H1 (cell line): Measurements from ENCODE around the gene SENP3. TPM values are rescaled to one million over a fixed set of nuclear protein-coding genes. Genes with fewer than 3 reads are reported as not detected.

Experiments used
- CTCF ChIA-PET: fragments of 300-600 bp; sonication (Branson Sonifier 250); formaldehyde crosslinking; loops from one replicate; lab custom pipeline; 2021; ENCODE audit not compliant: partially characterized antibody; lab: Charles Lee
- POLR2A ChIA-PET: fragments of 300-600 bp; sonication (Branson Sonifier 250); formaldehyde crosslinking; loops from one replicate; lab custom pipeline; 2021; ENCODE audit warnings: inconsistent platforms; ENCODE audit not compliant: partially characterized antibody; lab: Charles Lee
- DNase-seq, 2 experiments: peaks; one replicate each; pipeline versions ENCODE4 v3.0.0 to v3.0.0-alpha.2; 2010 to 2022; ENCODE audit warnings: low spot score in 2 of 2, low read depth in 1 of 2, mixed read lengths in 1 of 2
- FAIRE-seq: peaks from 2 replicates; lab custom pipeline; 2011; peaks lifted over from hg19 to GRCh38; lab: Jason Lieb, UNC
- H2AFZ ChIP-seq: 2 replicates; pipeline ENCODE4 v1.8.1; 2012; ENCODE audit warnings: low read length, inconsistent platforms
- H2AK5ac ChIP-seq: 2 replicates; pipeline ENCODE4 v1.6.1; 2013; ENCODE audit warnings: low read depth, low read length
- H2BK120ac ChIP-seq: replicated peaks from 2 replicates; pipeline ENCODE3; 2013; ENCODE audit warnings: low read depth, low read length, inconsistent platforms
- H2BK12ac ChIP-seq: 2 replicates; pipeline ENCODE4 v1.6.1; 2013; ENCODE audit warnings: low read depth, low read length
- H2BK15ac ChIP-seq: 2 replicates; pipeline ENCODE4 v1.6.1; 2013; ENCODE audit warnings: low read length
- H2BK20ac ChIP-seq: 2 replicates; pipeline ENCODE4 v1.6.1; 2013; ENCODE audit warnings: low read length
- H2BK5ac ChIP-seq: 2 replicates; pipeline ENCODE4 v1.6.1; 2013; ENCODE audit warnings: low read depth, low read length
- H3K14ac ChIP-seq: 2 replicates; pipeline ENCODE4 v1.6.1; 2013; ENCODE audit warnings: inconsistent platforms; ENCODE audit not compliant: insufficient read length
- H3K18ac ChIP-seq: 2 replicates; pipeline ENCODE4 v1.6.1; 2013; ENCODE audit warnings: low read length; ENCODE audit errors: extremely low read depth
- H3K23ac ChIP-seq: 2 replicates; pipeline ENCODE4 v1.6.1; 2013; ENCODE audit warnings: inconsistent platforms; ENCODE audit not compliant: insufficient read length
- H3K23me2 ChIP-seq: 2 replicates; pipeline ENCODE4 v1.6.1; 2013; ENCODE audit warnings: low read depth, low read length
- H3K27ac ChIP-seq: 2 replicates; pipeline ENCODE4 v1.6.1; 2011; ENCODE audit warnings: low read depth, low read length, inconsistent platforms
- H3K27me3 ChIP-seq, 4 experiments: replicated peaks in 1 of 4; 1 replicate in 1 of 4; 2 replicates in 3 of 4; pipeline versions ENCODE4 v1.6.1 to v1.8.1; 2011 to 2013; ENCODE audit warnings: low read length in 3 of 4, mild to moderate bottlenecking in 3 of 4, inconsistent platforms in 2 of 4, mixed read lengths in 2 of 4, moderate library complexity in 1 of 4; ENCODE audit not compliant: control insufficient read depth in 3 of 4, insufficient read depth in 3 of 4; ENCODE audit errors: extremely low read depth in 1 of 4
- H3K36me3 ChIP-seq, 4 experiments: 2 replicates each; pipeline versions ENCODE4 v1.6.1 to v1.8.1; 2011 to 2013; ENCODE audit warnings: mild to moderate bottlenecking in 4 of 4, low read length in 3 of 4, moderate library complexity in 2 of 4, control low read depth in 1 of 4, inconsistent platforms in 1 of 4; ENCODE audit not compliant: insufficient read depth in 4 of 4, control insufficient read depth in 2 of 4
- H3K4ac ChIP-seq: replicated peaks from 2 replicates; pipeline ENCODE3; 2013; ENCODE audit warnings: low read length, low read depth, mixed read lengths, inconsistent platforms; ENCODE audit not compliant: insufficient read length
- H3K4me1 ChIP-seq, 4 experiments: replicated peaks in 1 of 4; 1 replicate in 1 of 4; 2 replicates in 3 of 4; pipeline versions ENCODE4 v1.6.1 to v1.8.1; 2011 to 2013; ENCODE audit warnings: low read length in 3 of 4, inconsistent platforms in 2 of 4, mixed read lengths in 1 of 4; ENCODE audit not compliant: insufficient read depth in 4 of 4, control insufficient read depth in 3 of 4
- H3K4me2 ChIP-seq, 2 experiments: 2 replicates each; pipeline versions ENCODE4 v1.6.1 to v1.8.1; 2011 to 2013; ENCODE audit warnings: low read depth in 2 of 2, low read length in 2 of 2, control low read depth in 1 of 2, inconsistent platforms in 1 of 2, mild to moderate bottlenecking in 1 of 2; ENCODE audit not compliant: insufficient read depth in 1 of 2
- H3K4me3 ChIP-seq, 4 experiments: fragments of 200-600, 300-600 bp in 1 of 4; sonication (generic), shearing (Covaris generic), sonication (Bioruptor Twin) in 1 of 4; 2 replicates each; pipeline versions ENCODE4 v1.5.1 to v1.8.1; 2011 to 2016; ENCODE audit warnings: low read length in 4 of 4, low read depth in 3 of 4, control low read depth in 2 of 4, inconsistent platforms in 2 of 4, mild to moderate bottlenecking in 2 of 4, mixed read lengths in 1 of 4, moderate library complexity in 1 of 4; ENCODE audit not compliant: insufficient read depth in 2 of 4; ENCODE audit errors: extremely low read depth in 1 of 4
- H3K56ac ChIP-seq: replicated peaks from 2 replicates; pipeline ENCODE3; 2013; ENCODE audit warnings: low read depth, mild to moderate bottlenecking, mixed read lengths, low read length, inconsistent platforms; ENCODE audit not compliant: insufficient read length
- H3K79me1 ChIP-seq: 2 replicates; pipeline ENCODE4 v1.6.1; 2013; ENCODE audit warnings: low read depth, low read length, control low read depth
- H3K79me2 ChIP-seq, 2 experiments: 2 replicates each; pipeline versions ENCODE4 v1.6.1 to v1.8.1; 2012 to 2013; ENCODE audit warnings: low read length in 2 of 2, mild to moderate bottlenecking in 2 of 2, inconsistent platforms in 1 of 2; ENCODE audit not compliant: insufficient read depth in 2 of 2, control insufficient read depth in 1 of 2
- H3K9ac ChIP-seq, 4 experiments: replicated peaks in 1 of 4; 1 replicate in 1 of 4; 2 replicates in 3 of 4; pipeline versions ENCODE4 v1.6.1 to v1.8.1; 2011 to 2013; ENCODE audit warnings: low read depth in 3 of 4, low read length in 3 of 4, control low read depth in 2 of 4, mild to moderate bottlenecking in 2 of 4, moderate library complexity in 2 of 4, inconsistent platforms in 1 of 4; ENCODE audit errors: extremely low read depth in 1 of 4
- H3K9me3 ChIP-seq, 2 experiments: 2 replicates each; pipeline versions ENCODE4 v1.6.1 to v1.8.1; 2012 to 2013; ENCODE audit warnings: mild to moderate bottlenecking in 2 of 2, moderate library complexity in 2 of 2, control low read depth in 1 of 2, inconsistent platforms in 1 of 2, low read depth in 1 of 2, low read length in 1 of 2, mixed read lengths in 1 of 2; ENCODE audit not compliant: insufficient read depth in 2 of 2
- H4K20me1 ChIP-seq, 2 experiments: replicated peaks in 1 of 2; 2 replicates each; pipeline versions ENCODE3 to v1.8.1; 2011 to 2013; ENCODE audit warnings: inconsistent platforms in 2 of 2, low read length in 2 of 2, mild to moderate bottlenecking in 1 of 2; ENCODE audit not compliant: insufficient read depth in 2 of 2, control insufficient read depth in 1 of 2
- H4K5ac ChIP-seq: 2 replicates; pipeline ENCODE4 v1.6.1; 2013; ENCODE audit warnings: low read length, low read depth, mixed read lengths, inconsistent platforms; ENCODE audit not compliant: insufficient read length
- H4K8ac ChIP-seq: 2 replicates; pipeline ENCODE4 v1.8.0; 2013; ENCODE audit warnings: mild to moderate bottlenecking, moderate library complexity, low read length, inconsistent platforms; ENCODE audit not compliant: insufficient read depth; ENCODE audit errors: extremely low read depth
- H4K91ac ChIP-seq: replicated peaks from 2 replicates; pipeline ENCODE3; 2013; ENCODE audit warnings: low read length, mixed read lengths, inconsistent platforms; ENCODE audit not compliant: insufficient read length
- BACH1 ChIP-seq: IDR thresholded peaks from 2 replicates; pipeline ENCODE4 v1.6.1; 2012; ENCODE audit warnings: low read length, improper control_type of control experiment
- CBX5 ChIP-seq: fragments of 300-800, 300-1000 bp; sonication (generic); IDR thresholded peaks from 2 replicates; pipeline ENCODE4 v1.7.1; 2016; ENCODE audit warnings: antibody characterized with exemption, low read length, low read depth
- CREB1 ChIP-seq: IDR thresholded peaks from 2 replicates; pipeline ENCODE4 v1.6.1; 2012; ENCODE audit warnings: inconsistent platforms
- HDAC6 ChIP-seq: IDR thresholded peaks from one replicate; pipeline ENCODE4 v1.7.1; 2012; ENCODE audit warnings: low read depth, mild to moderate bottlenecking, inconsistent platforms, low read length, moderate library complexity
- POLR2A ChIP-seq, 2 experiments: IDR thresholded peaks; 1 replicate in 1 of 2; 2 replicates in 1 of 2; pipeline ENCODE4 v1.6.1; 2011; ENCODE audit warnings: low read depth in 2 of 2, low read length in 2 of 2, mild to moderate bottlenecking in 2 of 2; ENCODE audit errors: control extremely low read depth in 1 of 2
- POU5F1 ChIP-seq: IDR thresholded peaks from 2 replicates; pipeline ENCODE4 v1.6.1; 2011; ENCODE audit warnings: low read depth, mild to moderate bottlenecking, low read length, moderate library complexity
- RBBP5 ChIP-seq: IDR thresholded peaks from 2 replicates; pipeline ENCODE4 v1.7.1; 2012; ENCODE audit warnings: low read depth, mild to moderate bottlenecking, inconsistent platforms, low read length, moderate library complexity, borderline replicate concordance
- SP2 ChIP-seq: IDR thresholded peaks from 2 replicates; pipeline ENCODE4 v1.6.1; 2012; ENCODE audit warnings: mild to moderate bottlenecking, low read length, inconsistent platforms
- SRF ChIP-seq: IDR thresholded peaks from 2 replicates; pipeline ENCODE4 v1.6.1; 2011; ENCODE audit warnings: mild to moderate bottlenecking, low read depth, low read length, moderate library complexity
- USF2 ChIP-seq: IDR thresholded peaks from 2 replicates; pipeline ENCODE4 v1.6.1; 2011; ENCODE audit warnings: low read length, improper control_type of control experiment
- WGBS, 2 experiments: shearing (Covaris generic) in 1 of 2; methylation state at CpG; one replicate each; pipeline versions ENCODE4 v1.1.6 to v1.1.7; 2013 to 2015; ENCODE audit warnings: low lambda C conversion rate in 2 of 2, mixed read lengths in 2 of 2, inconsistent platforms in 1 of 2, low coverage in 1 of 2, missing lambda C conversion rate in 1 of 2; ENCODE audit not compliant: insufficient replicate concordance in 2 of 2, insufficient coverage in 1 of 2, insufficient read length in 1 of 2; ENCODE audit errors: extremely low coverage in 1 of 2, missing lambda C conversion rate in 1 of 2; 5-methylcytosine and 5-hydroxymethylcytosine counted together
- polyA plus RNA-seq, 7 experiments: library from polyadenylated mRNA; depleted of rRNA in 3 of 7; stranded (reverse) in 5 of 7; unstranded in 2 of 7; fragments of >200 nt in 5 of 7; fragments of 200-250 nt in 2 of 7; gene quantifications; 1 replicate in 5 of 7; 2 replicates in 1 of 7; 4 replicates in 1 of 7; pipeline versions ENCODE4 v1.2.1 to v1.2.3, GENCODE V29; 2011 to 2013; ENCODE audit warnings: missing spikeins in 2 of 7, mixed read lengths in 2 of 7
- total RNA-seq: library from RNA; stranded (reverse); fragmentation: NEBNext Ultra II Directional; extraction: Animal tissue kit (Norgen Biotek cat#: 25700); gene quantifications from 2 replicates; pipeline ENCODE4 v1.2.1, GENCODE V29; 2021

The SENP3 gene
- total and polyA plus RNA-seq, 2 of the 8 experiments (the other 6 are each of a cell fraction or from before 2014, with no cell fraction given): 86.2 to 129 TPM

- Histone ChIP-seq H3K27me3 (no peaks in the 10 kb centered on the region), H3K36me3 (peaks cover 41 to 53% (median 48%) of the 10 kb centered on the region in 4 experiments), H3K79me1 (peaks cover 7% of the 10 kb centered on the region; the same call in 1 of the 2 replicates), H2AK5ac (no peak overlapping the region), H3K23ac (no peak overlapping the region), H3K4me3 (no peak overlapping the region), H2BK15ac (no peak overlapping the region), H4K91ac (no peak overlapping the region), H3K9ac (no peak overlapping the region), H2BK12ac (no peak overlapping the region), H3K4me2 (no peak overlapping the region), H2BK120ac (no peak overlapping the region), H3K14ac (no peak overlapping the region), H3K4me1 (peaks cover 4 to 12% (median 8%) of the 10 kb centered on the region in 4 experiments; a peak in 6 of 7 replicates), H3K4ac (no peak overlapping the region), H3K27ac (no peak overlapping the region), H2BK20ac (no peak overlapping the region), H4K8ac (no peak overlapping the region), H2AFZ (no peak overlapping the region), H4K5ac (no peak overlapping the region), H3K23me2 (peaks cover 2% of the 10 kb centered on the region; the same call in 1 of the 2 replicates), H2BK5ac (no peak overlapping the region), H4K20me1 (peaks cover 27 to 32% of the 10 kb centered on the region in 2 experiments), H3K79me2 (peaks cover 23 to 39% of the 10 kb centered on the region in 2 experiments), H3K18ac (no peak overlapping the region), H3K56ac (no peak overlapping the region), H3K9me3 (no peaks in the 10 kb centered on the region)
- FAIRE-seq: no peak
- 95% methylated on average over 16 of the region's 17 CpGs; no CpG with 5 or more reads in 1 of the 2 experiments for WGBS, 2 experiments
- ChIA-PET POLR2A (interaction anchor here (0.8 to 37.5 kb wide), 12 partner anchors 5 to 263 kb away, joined by 3 to 1144 read pairs (median 5); partner anchors contain the start of genes ATP1B2, CD68, GPS2 and MPDU1), CTCF (interaction anchor here (0.6 kb wide), 1 partner anchor 126 kb away, joined by 4 read pairs; no protein-coding TSS in a partner anchor)
- no peak for DNase-seq
- TF ChIP-seq CBX5 (no peak), BACH1 (no peak), POLR2A (IDR thresholded peaks at IDR 0.05; ENCODE audit: control extremely low read depth in 1 of 2, low read depth in 2 of 2, low read length in 2 of 2) (peak; percentile 14 to 43; a peak in 2 of 3 replicates), RBBP5 (no peak), USF2 (no peak), CREB1 (no peak), HDAC6 (no peak), POU5F1 (no peak), SP2 (no peak), SRF (no peak)
Measured at GRCh38 chr17:7577327-7578199, 15.8 kb downstream of the SENP3 start.
